ENCODE results near the gene MLLT10. TPM values are rescaled to one million over a fixed set of nuclear protein-coding genes. Genes with fewer than 3 reads are reported as not detected.

MLLT10 gene
- total RNA-seq, 6 donors from 2014 or later = 40.1 to 63.9 (median 53.9) TPM

DNA sequence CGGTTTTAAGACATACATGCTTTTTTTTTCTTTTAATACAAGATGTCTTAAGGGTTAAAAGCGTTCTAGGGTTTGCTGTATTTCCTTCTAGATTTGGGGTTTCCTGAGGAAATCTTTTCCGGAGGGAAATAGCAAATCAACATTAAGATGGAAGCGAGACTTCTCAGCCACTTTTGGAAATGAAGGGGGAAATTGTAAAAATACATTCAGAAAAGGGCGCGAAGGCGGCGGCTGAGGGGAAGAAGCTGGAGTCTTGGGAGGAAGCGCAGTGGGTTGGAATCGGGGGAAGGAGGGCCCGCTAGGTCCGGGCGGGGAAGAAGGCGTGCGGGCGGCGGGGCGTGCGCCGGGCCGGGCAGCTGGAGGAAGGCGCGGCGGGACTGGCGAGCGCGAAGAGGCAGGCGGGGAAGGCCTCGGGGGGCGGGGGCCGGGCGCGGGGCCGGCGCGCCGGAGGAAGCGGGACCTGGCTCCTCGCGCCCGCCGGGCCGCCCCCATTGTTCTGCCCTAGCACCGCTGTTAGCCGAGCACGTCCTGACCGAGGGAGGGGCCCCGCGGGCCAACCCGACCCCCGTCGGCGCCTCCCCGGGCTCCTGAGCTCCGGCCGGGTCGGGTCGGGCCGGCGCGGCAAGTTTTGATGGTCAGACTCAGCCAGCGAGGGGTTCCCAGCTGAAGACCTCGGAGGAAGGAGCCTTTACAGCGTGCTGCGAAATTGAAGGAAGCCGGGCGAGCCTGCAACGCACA, 7.0 kb upstream of the MLLT10 start:
- Histone ChIP-seq H3K4me3 (peak overlapping the region; percentile 38 to 79 (median 63)), H3K27me3 (no peaks in the 10 kb centered on the region), H3K9me3 (no peaks in the 10 kb centered on the region), H3K4me1 (peaks cover 0 to 8% (median 4%) of the 10 kb centered on the region in 4 donors), H3K36me3 (no peaks in the 10 kb centered on the region), H3K27ac (peak overlapping the region; percentile 97 to 99 (median 98))
- 1 to 2% methylated on average over 28 to 33 of the region's 68 CpGs for WGBS, 2 donors
- ATAC-seq (ENCODE audit: low FRiP score in 2 of 2) (peak; percentile 52 to 85), DNase-seq (peak; percentile 66 to 94)
- TF ChIP-seq CTCF (IDR thresholded peaks at IDR 0.05) = peak in 1 of 6 experiments; percentile 1
- peak; percentile 10 to 48 for TF ChIP-seq POLR2AphosphoS5 (IDR thresholded peaks at IDR 0.05)
- TF ChIP-seq EP300 (IDR thresholded peaks at IDR 0.05) = no peak
- peak in 1 of 4 donors; percentile 31 for TF ChIP-seq POLR2A (IDR thresholded peaks at IDR 0.05)

DNA sequence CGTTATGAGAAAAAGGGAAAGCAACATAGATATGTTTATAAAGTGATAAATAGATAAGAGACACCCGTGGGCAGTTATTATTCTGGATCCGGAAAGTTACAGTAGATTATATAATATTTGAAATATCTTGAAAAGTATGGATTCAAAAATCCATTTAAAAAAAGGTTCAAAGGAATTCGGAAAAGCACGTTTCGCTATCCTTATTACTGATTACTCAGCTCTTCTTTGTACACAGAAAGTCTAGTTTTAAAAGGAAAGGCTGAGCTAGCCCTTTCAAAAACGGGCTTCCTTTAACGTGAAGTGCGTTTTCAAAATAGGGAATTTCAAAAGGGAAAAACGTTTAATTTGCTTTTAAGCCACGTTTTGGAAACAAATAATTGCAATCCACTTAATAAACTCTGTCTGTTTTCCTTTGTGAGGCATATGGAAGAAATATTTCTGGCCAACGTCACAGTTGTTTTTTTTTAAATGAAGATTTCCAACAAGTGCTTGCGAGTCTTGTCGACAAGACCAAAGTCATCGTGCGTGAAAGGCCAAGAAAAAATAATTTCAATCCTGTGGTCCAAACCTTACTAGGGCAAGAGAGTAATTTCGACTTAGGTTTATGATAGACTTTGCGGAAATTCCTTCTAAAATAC, 6.3 kb upstream of the MLLT10 start:
- H3K4me3 ChIP-seq = peak overlapping the region; percentile 38 to 79 (median 63)
- H3K9me3 ChIP-seq = no peaks in the 10 kb centered on the region
- peak overlapping the region; percentile 97 to 99 (median 98) for H3K27ac ChIP-seq
- peaks cover 3 to 10% (median 6%) of the 10 kb centered on the region in 4 donors for H3K4me1 ChIP-seq
- WGBS, 2 donors = 14 to 22% methylated on average over 18 of the region's 18 CpGs
- ATAC-seq (ENCODE audit: low FRiP score in 2 of 2) (no peak), DNase-seq (no peak)
- no peak for TF ChIP-seq POLR2AphosphoS5 (IDR thresholded peaks at IDR 0.05)
- TF ChIP-seq EP300 (IDR thresholded peaks at IDR 0.05) = no peak
- no peak for TF ChIP-seq POLR2A (IDR thresholded peaks at IDR 0.05)
- no peak for TF ChIP-seq CTCF (IDR thresholded peaks at IDR 0.05)
- no peaks in the 10 kb centered on the region for H3K36me3 ChIP-seq
- no peaks in the 10 kb centered on the region for H3K27me3 ChIP-seq

DNA sequence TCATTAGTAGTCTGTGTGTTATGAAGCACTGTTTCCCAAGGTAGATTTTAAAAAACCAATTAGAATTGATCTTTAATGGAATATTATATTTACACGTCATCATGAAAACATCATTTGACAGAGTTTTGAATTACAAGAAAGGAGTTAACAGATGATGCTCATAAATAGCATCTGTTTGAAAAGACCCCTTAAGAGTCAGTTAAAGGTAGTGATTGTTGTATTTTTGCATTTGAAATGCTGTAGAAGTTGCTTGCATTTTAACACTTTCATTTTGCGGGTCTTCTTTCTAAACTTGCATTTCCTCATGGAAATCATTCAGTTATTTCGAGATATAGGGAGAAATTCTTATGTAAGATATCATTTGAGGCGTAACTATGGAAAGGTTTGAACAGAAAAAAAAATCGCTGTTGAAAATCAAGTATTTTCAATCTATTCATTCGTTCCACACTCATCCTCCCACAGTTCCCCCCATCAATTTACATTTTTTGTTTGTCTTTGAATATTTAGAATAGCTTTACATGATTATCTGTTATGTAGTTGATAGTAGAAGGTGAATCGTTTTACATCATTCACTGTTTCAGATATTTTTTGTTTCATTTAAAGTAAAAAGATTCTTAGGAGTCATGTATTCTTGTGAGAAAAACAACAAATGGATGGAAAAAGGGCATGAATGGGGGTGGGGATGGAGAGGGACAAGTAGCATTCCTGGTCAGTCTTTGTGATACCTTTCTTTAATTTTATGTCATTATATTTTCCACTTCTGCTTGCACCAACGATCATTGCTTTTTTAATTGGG, 5.6 kb upstream of the MLLT10 start:
- 61% methylated on average over 8 of the region's 8 CpGs for WGBS, 2 donors
- Histone ChIP-seq H3K27ac (peak overlapping the region; percentile 97 to 99 (median 98)), H3K4me1 (peaks cover 7 to 15% (median 9%) of the 10 kb centered on the region in 4 donors), H3K36me3 (no peaks in the 10 kb centered on the region), H3K4me3 (peak overlapping the region in 3 of 4 donors; percentile 55 to 79 (median 71)), H3K9me3 (no peaks in the 10 kb centered on the region), H3K27me3 (no peaks in the 10 kb centered on the region)
- ATAC-seq (ENCODE audit: low FRiP score in 2 of 2) (no peak), DNase-seq (no peak)
- no peak for TF ChIP-seq EP300 (IDR thresholded peaks at IDR 0.05)

DNA sequence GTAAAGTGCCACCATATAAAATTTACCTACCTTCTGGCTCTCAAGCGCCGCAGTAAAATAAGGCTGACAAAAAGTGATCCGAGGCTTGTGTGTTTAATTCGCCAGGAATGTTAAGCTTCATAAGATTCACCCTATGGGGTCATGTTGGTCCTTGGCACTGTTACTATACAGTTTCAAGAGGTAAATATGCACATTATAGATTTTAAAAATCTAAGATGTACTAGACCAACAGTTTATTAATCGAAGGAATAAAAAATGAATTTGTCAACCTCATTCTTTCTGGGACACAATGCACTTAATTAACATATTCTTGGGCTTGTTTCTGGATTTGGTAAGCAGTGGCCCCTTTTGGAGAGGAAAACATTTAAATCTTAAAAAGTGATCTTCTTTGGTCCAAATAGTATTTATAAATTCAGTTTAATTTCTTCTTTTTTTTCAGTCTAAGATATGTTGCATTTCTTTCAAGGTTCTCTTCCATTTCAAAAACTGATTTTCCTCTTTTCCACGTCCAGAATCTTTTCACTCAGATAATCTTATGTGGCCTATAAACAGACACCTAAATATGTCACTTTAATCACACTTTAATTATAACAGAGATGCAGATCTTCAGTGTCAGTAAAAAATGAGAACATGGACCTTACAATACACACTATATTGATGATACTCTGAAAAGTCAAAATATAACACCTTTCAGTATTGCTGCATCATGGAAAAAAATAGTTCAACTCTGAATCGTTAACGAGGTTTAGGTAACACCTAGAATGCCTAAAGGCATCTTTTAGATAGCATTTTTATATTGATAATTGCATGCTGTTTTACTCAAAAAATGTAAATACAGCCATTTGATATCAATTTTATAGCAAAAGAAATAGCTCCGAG, 4.8 kb upstream of the MLLT10 start:
- no peak for TF ChIP-seq POLR2A (IDR thresholded peaks at IDR 0.05)
- peaks cover 7 to 15% (median 9%) of the 10 kb centered on the region in 4 donors for H3K4me1 ChIP-seq
- H3K27me3 ChIP-seq = no peaks in the 10 kb centered on the region
- DNase-seq (no peak), ATAC-seq (ENCODE audit: low FRiP score in 2 of 2) (no peak)
- H3K27ac ChIP-seq = peak overlapping the region in 3 of 4 donors; percentile 8 to 98 (median 12)
- H3K4me3 ChIP-seq = no peak overlapping the region
- no peaks in the 10 kb centered on the region for H3K9me3 ChIP-seq
- 87 to 90% methylated on average over 9 of the region's 9 CpGs for whole genome bisulfite sequencing, 2 donors
- H3K36me3 ChIP-seq = no peaks in the 10 kb centered on the region

GRCh38 chr10:21530168-21530567, 3.9 kb upstream of the MLLT10 start:
- no peaks in the 10 kb centered on the region for H3K36me3 ChIP-seq
- WGBS, 2 donors = 92 to 94% methylated on average over 1 of the region's 1 CpG
- peaks cover 7 to 16% (median 9%) of the 10 kb centered on the region in 4 donors for H3K4me1 ChIP-seq
- DNase-seq (no peak), ATAC-seq (ENCODE audit: low FRiP score in 2 of 2) (no peak)
- TF ChIP-seq POLR2A (IDR thresholded peaks at IDR 0.05) (no peak), CTCF (IDR thresholded peaks at IDR 0.05) (no peak), EP300 (IDR thresholded peaks at IDR 0.05) (no peak), POLR2AphosphoS5 (IDR thresholded peaks at IDR 0.05) (no peak)
- H3K9me3 ChIP-seq = no peaks in the 10 kb centered on the region
- H3K27me3 ChIP-seq = no peaks in the 10 kb centered on the region
- H3K27ac ChIP-seq = no peak overlapping the region
- no peak overlapping the region for H3K4me3 ChIP-seq
